Measurements from ENCODE around the gene LGALSL.
A peak's percentile ranks its signal among the peaks of the same experiment; 100 is the strongest.

LGALSL gene

GRCh38 chr2:64477037-64477436, 23.1 kb downstream of the LGALSL start:
- H3K4me3 ChIP-seq (ENCODE audit: low read length): no peak overlapping the region
- TF ChIP-seq, protein P1, sequence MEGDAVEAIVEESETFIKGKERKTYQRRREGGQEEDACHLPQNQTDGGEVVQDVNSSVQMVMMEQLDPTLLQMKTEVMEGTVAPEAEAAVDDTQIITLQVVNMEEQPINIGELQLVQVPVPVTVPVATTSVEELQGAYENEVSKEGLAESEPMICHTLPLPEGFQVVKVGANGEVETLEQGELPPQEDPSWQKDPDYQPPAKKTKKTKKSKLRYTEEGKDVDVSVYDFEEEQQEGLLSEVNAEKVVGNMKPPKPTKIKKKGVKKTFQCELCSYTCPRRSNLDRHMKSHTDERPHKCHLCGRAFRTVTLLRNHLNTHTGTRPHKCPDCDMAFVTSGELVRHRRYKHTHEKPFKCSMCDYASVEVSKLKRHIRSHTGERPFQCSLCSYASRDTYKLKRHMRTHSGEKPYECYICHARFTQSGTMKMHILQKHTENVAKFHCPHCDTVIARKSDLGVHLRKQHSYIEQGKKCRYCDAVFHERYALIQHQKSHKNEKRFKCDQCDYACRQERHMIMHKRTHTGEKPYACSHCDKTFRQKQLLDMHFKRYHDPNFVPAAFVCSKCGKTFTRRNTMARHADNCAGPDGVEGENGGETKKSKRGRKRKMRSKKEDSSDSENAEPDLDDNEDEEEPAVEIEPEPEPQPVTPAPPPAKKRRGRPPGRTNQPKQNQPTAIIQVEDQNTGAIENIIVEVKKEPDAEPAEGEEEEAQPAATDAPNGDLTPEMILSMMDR (IDR thresholded peaks at IDR 0.05; ENCODE audit: insufficient read depth, low read depth, low read length, missing control alignments): no peak
- DNase-seq (ENCODE audit: low read depth): no peak

DNA sequence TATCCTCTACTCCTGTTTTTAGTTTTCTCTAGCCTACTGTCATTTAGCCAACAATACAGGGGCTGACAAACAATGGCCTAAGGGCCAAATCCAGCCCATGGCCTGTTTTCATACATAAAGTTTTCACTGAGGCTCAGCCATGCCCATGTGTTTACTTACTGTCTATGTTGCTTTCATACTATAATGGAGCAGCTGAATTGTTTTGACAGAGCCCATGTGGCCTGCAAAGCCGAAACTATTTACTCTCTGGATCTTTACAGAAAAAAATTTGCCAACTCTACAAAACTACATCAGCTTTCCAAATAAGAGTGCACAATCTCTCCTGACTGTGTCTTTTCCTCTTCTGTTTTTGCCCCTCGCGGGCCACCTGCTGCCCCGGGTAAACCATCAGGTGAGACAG, 24.0 kb downstream of the LGALSL start:
- no peak overlapping the region for H3K4me3 ChIP-seq (ENCODE audit: low read length)
- DNase-seq (ENCODE audit: low read depth): no peak
- TF ChIP-seq, protein P1 (IDR thresholded peaks at IDR 0.05; ENCODE audit: insufficient read depth, low read depth, low read length, missing control alignments): no peak

DNA sequence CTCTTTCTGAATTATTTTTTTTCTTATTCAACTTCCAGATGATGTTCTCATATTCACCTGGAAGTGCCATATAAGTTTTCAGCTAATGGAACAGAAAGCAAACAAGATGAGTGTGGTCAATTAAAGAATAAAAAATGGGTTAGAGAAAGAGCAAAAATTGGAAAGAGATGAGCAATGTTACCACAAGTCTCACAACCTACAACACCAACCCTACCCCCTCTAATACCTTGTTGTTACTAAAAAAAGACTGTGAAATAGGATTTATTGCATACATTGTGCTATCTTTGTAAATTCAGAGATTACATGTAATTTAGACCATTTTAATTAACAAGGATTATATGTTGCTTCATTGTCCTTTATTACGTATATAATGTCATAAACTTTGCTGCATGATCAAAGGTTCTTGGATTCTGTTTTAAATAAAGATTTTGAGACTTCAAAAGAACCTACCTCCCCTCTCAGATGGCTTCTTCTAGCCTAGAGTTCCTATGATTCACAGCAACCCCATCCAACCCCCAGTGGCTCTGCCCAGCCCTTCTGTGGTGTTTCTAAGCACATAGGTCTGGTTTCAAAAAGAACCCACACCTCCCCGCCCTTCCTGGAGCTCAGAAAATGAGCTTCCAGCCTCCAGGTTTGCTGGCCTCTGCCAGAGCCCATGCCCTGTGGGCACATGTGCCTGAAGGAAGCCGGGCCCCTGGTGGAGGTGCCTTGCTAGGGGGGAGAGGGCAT, 24.7 kb downstream of the LGALSL start:
- TF ChIP-seq, protein P1 (IDR thresholded peaks at IDR 0.05; ENCODE audit: insufficient read depth, low read depth, low read length, missing control alignments): no peak
- DNase-seq (ENCODE audit: low read depth): peak; percentile 53
- H3K4me3 ChIP-seq (ENCODE audit: low read length): no peak overlapping the region

DNA sequence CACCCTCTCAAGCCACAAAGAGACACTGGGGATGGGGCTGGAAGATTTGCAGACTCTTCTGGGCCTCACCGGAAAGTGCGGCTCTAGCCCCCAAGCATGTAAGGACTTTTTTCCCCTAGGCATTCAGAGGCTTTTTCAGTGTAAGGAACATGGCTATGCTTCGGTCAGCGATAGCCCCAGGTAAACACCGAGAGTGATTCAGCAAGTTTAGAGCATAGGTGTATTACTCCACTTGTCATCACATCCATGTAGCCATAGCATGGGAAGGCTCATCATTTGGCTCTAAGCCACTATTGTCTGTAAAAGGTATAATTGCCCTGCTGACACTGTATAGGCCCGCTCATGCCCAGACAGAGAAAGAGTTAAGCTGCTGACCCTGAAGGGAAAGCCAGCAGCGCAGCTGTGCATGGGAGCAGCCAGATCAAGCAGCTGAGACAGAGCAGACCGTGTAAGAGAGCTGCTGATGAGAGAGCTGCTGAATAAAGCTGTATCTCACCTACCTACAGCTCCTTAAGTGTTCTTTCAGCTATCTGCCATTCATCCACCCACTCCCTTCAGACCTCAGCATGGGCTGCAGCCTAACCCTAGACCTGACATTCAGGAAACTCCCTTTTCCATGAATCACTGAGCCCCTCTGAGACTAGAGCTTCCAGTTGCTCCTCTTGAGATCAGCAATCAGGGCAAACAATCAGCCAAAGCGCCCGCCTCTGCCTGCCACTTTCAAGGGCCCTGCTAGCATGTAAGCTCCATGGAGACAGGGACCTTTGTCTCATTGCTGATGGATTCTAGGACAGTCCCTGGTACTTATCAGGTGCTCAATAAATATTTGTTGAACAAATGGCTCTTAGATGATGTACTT, 25.5 kb downstream of the LGALSL start:
- peak; percentile 75 for DNase-seq (ENCODE audit: low read depth)
- H3K4me3 ChIP-seq (ENCODE audit: low read length): no peak overlapping the region
- TF ChIP-seq, protein P1 (IDR thresholded peaks at IDR 0.05; ENCODE audit: insufficient read depth, low read depth, low read length, missing control alignments): no peak

- DNase-seq (ENCODE audit: low read depth): no peak
- TF ChIP-seq, protein P1 (IDR thresholded peaks at IDR 0.05; ENCODE audit: insufficient read depth, low read depth, low read length, missing control alignments): no peak
- no peak overlapping the region for H3K4me3 ChIP-seq (ENCODE audit: low read length)
These were observed 27.7 kb downstream of the LGALSL start for GRCh38 chr2:64481665-64482064.

- TF ChIP-seq, protein P1 (IDR thresholded peaks at IDR 0.05; ENCODE audit: insufficient read depth, low read depth, low read length, missing control alignments): no peak
- no peak overlapping the region for H3K4me3 ChIP-seq (ENCODE audit: low read length)
These were observed 28.3 kb downstream of the LGALSL start for GRCh38 chr2:64482243-64482642.

More at GRCh38 chr2:64482243-64482642, 28.3 kb downstream of the LGALSL start:
- no peak for DNase-seq (ENCODE audit: low read depth)
